ENCODE results near the gene CDK15.
"Not testable (repeated sequence)": the region's sequence is repeated elsewhere in the genome, so short reads cannot be mapped to it uniquely, and the experiment has no call there.

Gene CDK15

DNA sequence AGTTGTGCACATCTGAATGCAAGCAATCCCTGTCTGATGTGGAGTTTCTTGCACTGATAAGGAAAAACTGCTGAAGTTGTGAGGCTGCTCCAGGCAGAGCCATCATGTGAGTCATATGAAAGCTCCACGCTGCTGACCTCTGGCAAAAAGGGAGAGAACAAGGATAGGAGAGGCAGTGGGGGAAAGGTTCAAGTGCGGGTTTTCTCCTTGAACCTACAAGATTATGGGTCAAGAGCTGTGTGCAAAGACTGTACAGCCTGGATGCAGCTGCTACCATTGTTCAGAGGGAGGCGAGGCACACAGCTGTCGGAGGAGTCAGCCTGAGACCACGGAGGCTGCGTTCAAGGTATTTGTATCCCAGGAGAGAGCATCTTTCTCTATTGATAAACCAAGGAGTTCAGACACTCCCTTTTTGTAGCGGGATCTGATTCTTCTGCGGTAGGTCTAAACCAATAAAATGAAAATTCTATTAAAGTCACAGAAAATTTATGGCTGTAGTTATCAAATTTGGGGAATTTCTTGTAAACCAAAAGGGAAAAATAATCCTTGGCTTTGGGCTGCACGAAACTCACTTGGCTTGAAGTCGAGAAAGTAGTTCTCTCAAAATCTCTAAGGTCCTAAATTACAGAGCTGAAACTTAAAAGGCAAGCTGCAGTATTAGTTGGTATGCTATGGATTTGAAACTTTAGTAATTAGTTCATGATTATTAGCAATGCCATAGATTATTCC lies at the start of gene CDK15:
Gene CDK15, plus strand, starts transcription at position 96 of the 729 bp plus-strand sequence. Its CDS starts 128 bp downstream, at position 224.
- Mint-ChIP-seq H3K27me3 (ENCODE audit: low read depth) (peaks cover 28% of the 10 kb centered on the region), H3K4me1 (ENCODE audit: low read depth) (no peaks in the 10 kb centered on the region), H3K27ac (no peak within 1 kb of the TSS), H3K9me3 (no peaks in the 10 kb centered on the region), H3K4me3 (no peak within 1 kb of the TSS), H3K36me3 (ENCODE audit: low read depth) (no peaks in the 10 kb centered on the region)
- no peak for DNase-seq (ENCODE audit: low spot score)

DNA sequence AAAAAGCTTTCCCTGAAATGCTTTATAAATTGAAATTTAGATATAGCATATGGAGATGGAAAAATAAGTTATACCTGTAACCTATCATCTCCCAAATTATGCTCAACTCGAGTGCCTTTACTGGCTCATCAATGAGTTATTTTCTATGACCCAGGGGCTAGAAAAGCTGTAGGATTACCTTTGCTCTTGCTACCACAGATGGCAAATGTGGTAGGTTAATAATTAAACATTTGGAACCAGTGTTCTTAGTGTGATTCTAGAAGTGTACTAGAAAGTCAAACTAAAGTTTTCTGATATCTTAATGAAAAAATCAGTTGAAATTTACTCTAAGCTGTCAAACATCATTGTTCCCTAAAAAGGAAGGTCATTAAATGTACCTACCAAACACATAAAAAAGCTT lies 48.1 kb upstream of the CDK15 start:
- DNase-seq (ENCODE audit: low spot score), result no peak
- Mint-ChIP-seq H3K36me3 (ENCODE audit: low read depth) (peaks cover 6% of the 10 kb centered on the region), H3K9me3 (no peaks in the 10 kb centered on the region), H3K4me3 (no peak overlapping the region), H3K4me1 (ENCODE audit: low read depth) (no peaks in the 10 kb centered on the region), H3K27me3 (ENCODE audit: low read depth) (no peaks in the 10 kb centered on the region), H3K27ac (no peak overlapping the region)

DNA sequence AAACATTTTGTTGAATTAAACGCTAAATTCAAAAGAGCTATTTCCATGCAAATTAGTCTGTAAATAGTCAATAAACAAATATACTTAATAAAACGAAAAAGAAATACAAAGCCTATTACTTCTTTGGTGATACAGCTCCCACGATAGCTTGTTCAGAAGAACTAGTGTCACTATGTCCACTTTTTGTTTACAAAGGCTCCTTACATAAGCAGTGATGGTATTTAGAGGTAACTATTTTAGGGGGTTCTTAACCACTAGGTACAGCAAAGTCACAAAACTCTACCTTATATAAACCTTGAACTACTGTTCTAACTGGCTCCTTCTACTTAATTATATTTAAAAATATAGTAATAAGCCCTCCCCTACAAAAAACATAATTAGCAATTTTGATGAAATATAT lies 47.5 kb upstream of the CDK15 start:
- Mint-ChIP-seq H3K36me3 (ENCODE audit: low read depth) (peaks cover 6% of the 10 kb centered on the region), H3K4me3 (no peak overlapping the region), H3K27ac (no peak overlapping the region), H3K27me3 (ENCODE audit: low read depth) (no peaks in the 10 kb centered on the region), H3K9me3 (no peaks in the 10 kb centered on the region), H3K4me1 (ENCODE audit: low read depth) (no peaks in the 10 kb centered on the region)
- no peak for DNase-seq (ENCODE audit: low spot score)

DNA sequence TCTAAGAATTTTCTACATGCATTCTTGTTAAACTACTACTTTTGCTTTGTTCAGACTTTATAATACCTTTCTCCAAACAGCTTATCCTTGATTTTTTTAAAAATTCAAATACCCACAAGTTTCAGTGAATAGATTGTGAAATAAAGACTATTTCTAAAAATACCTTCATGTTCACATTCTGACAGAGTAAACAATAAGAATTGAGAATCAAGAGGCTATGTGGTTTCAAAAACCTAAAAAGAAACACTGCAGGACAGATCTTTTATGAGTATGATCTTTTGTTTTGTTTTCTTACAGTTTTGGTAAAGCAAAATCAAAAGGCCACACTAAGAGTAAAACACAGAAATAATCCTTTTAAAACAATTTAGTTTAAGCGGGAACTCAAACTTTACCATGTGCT lies 46.8 kb upstream of the CDK15 start:
- Mint-ChIP-seq H3K36me3 (ENCODE audit: low read depth) (peaks cover 8% of the 10 kb centered on the region), H3K4me3 (no peak overlapping the region), H3K27ac (no peak overlapping the region), H3K9me3 (no peaks in the 10 kb centered on the region), H3K27me3 (ENCODE audit: low read depth) (no peaks in the 10 kb centered on the region), H3K4me1 (ENCODE audit: low read depth) (no peaks in the 10 kb centered on the region)
- no peak for DNase-seq (ENCODE audit: low spot score)

DNA sequence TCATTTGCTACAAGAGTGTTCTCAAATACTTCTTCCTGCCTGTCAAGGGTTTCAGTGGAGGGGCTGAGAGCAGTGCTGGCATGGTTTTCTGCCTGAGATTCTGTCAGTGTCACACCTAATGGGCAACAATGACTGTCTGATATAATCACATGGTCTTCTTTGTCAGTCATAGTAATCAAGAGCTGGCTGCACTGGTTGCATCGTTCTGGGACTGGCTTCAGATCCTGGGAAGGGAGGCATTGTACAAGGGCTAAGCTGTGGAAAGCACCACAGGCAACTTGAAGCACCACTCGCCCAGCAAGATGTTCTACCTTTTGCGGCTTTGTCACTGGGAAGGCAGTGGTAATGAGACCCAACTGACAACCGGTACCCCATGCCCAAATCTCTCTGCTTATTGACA lies 45.2 kb upstream of the CDK15 start:
- H3K27ac Mint-ChIP-seq, result no peak overlapping the region
- H3K36me3 Mint-ChIP-seq (ENCODE audit: low read depth), result peaks cover 8% of the 10 kb centered on the region

DNA sequence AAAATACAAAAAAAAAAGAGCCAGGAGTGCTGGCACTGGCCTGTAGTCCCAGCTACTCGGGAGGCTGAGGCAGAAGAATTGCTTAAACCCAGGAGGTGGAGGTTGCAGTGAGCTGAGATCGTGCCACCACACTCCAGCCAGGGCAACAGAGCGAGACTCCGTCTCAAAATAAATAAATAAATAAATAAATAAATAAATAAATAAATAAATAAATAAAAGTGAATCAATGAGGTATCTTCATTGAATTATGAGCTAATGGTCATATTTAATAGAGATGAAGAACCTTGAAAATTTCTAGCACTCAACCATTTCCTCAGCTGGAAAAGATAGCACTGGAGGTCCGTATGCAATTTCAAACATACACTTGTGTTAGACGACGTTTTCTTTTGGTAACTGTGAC lies 41.9 kb upstream of the CDK15 start:
- not testable (repeated sequence) for H3K4me3 Mint-ChIP-seq; DNase-seq (ENCODE audit: low spot score); H3K27ac Mint-ChIP-seq; H3K9me3 Mint-ChIP-seq; H3K4me1 Mint-ChIP-seq (ENCODE audit: low read depth); H3K27me3 Mint-ChIP-seq (ENCODE audit: low read depth)
- H3K36me3 Mint-ChIP-seq (ENCODE audit: low read depth), result peaks cover 12% of the 10 kb centered on the region

More for the DNA sequence above, 45.2 kb upstream of the CDK15 start:
- Mint-ChIP-seq H3K27me3 (ENCODE audit: low read depth) (no peaks in the 10 kb centered on the region), H3K4me3 (no peak overlapping the region), H3K4me1 (ENCODE audit: low read depth) (no peaks in the 10 kb centered on the region), H3K9me3 (no peaks in the 10 kb centered on the region)
- no peak for DNase-seq (ENCODE audit: low spot score)

DNA sequence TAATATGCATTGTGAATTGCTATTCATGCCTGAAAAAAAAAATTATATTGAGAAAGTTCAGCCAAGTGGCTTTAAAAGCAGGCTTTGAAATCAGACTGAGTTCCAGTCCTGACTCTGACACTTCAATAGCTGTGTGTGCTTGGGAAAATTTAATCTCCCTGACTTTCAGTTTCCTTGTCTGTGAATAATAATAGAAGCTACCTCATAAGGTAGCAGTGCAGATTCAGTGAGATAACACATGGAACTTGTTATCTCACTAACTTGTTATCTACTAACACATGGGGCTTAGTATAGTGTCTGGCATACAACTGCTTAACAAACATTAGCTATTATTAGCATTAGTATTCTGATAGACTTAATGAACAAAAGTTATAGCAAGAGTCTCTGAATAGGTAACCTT lies 40.5 kb upstream of the CDK15 start:
- Mint-ChIP-seq H3K4me3 (no peak overlapping the region), H3K27ac (no peak overlapping the region), H3K9me3 (no peaks in the 10 kb centered on the region), H3K36me3 (ENCODE audit: low read depth) (peaks cover 12% of the 10 kb centered on the region), H3K4me1 (ENCODE audit: low read depth) (no peaks in the 10 kb centered on the region), H3K27me3 (ENCODE audit: low read depth) (peaks cover 2% of the 10 kb centered on the region)
- DNase-seq (ENCODE audit: low spot score), result no peak

DNA sequence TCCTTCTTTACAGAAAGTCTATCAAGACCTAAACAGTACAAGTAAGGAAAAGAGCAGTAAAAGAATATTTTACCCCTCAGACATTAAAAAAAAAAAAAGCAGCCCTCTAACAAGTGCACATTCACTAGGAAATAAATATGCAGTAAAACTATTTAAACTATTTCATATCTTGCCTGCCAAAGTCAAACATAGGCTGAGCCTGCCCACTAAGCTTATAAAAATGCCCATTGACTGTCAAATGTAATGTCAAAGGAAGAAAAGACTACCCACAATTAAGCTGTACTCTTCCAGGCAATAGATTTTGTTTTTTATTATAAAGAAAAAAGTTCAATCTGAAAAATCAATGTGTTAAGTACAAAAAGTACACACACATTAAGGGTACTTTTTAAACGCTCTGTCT lies 37.4 kb upstream of the CDK15 start:
- Mint-ChIP-seq H3K27me3 (ENCODE audit: low read depth) (peaks cover 2% of the 10 kb centered on the region), H3K27ac (no peak overlapping the region), H3K36me3 (ENCODE audit: low read depth) (peaks cover 6% of the 10 kb centered on the region), H3K9me3 (no peaks in the 10 kb centered on the region), H3K4me1 (ENCODE audit: low read depth) (peaks cover under 1% of the 10 kb centered on the region), H3K4me3 (no peak overlapping the region)
- DNase-seq (ENCODE audit: low spot score), result no peak

DNA sequence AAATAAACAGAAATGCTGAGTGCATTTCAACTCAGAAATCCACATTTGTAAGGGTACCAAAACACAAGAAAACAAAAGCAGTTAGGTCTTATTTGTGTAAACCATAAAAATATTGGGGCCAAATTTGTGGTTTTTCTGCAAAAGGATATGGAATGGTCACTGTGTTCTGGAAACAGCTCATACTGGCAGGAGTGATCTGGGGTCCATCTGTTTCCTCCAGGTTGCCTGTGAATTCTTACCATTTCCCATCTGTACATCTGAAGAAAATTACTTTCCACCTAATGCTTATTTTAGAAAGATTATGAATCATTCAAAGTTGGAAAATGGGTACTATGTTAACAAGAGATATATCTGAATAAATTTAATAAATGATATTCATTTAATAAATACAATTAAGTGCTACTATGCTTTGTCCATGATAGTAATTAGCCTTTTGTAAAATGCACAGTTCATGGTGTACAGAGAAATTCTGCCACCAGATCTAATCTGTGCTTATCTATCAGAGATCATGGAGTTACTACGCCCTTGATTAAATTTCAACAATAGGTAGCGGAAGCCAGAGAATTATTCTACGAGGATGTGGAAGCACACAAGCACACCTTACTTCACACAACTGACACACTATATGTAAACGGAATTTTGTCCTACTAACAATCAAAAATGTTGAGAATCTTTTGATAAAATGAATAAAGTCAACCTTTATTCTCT lies 36.5 kb upstream of the CDK15 start:
- Mint-ChIP-seq H3K4me1 (ENCODE audit: low read depth) (peaks cover 4% of the 10 kb centered on the region), H3K27me3 (ENCODE audit: low read depth) (peaks cover 2% of the 10 kb centered on the region), H3K36me3 (ENCODE audit: low read depth) (peaks cover 4% of the 10 kb centered on the region), H3K4me3 (no peak overlapping the region), H3K27ac (no peak overlapping the region), H3K9me3 (no peaks in the 10 kb centered on the region)
- no peak for DNase-seq (ENCODE audit: low spot score)

DNA sequence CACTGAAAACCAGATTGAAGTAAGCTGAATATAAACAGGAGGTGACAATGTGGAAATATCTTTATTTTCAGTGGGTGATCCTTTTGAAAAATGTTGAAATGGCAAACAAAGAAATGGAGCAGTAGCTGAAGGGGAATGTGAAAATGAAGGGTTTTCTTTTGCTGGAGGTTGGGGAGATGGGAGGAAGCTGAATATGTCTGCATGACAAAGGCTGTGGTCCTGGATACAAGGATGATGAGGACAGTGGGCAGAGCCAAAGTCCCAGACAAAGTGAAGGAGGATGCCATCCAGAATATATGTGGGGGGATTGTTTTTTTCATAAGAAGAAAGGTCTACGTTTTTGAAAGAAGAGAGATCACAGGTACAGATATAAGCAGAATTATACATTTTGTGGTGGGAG lies 32.3 kb upstream of the CDK15 start:
- no peaks in the 10 kb centered on the region for H3K9me3 Mint-ChIP-seq
- no peak overlapping the region for H3K27ac Mint-ChIP-seq
- H3K36me3 Mint-ChIP-seq (ENCODE audit: low read depth), result no peaks in the 10 kb centered on the region

DNA sequence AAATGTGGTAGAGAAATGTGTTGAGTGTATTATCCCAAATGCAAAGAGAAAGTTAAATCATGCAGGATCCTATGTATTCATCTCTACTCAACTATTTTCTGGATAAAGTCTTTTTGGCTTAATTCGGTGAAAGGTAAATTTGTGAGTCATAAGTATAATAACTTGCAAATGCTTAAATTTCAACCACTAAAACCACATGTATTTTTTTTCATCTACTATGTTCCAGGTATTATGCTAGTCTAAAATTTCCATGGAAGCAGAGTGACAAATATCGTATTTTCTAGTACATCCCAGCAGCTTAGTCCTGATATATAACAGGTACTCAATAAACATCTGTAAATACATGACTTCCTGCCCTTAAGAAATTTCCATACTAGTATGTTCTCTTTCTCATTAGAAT lies 31.8 kb upstream of the CDK15 start:
- Mint-ChIP-seq H3K4me1 (ENCODE audit: low read depth) (peaks cover 5% of the 10 kb centered on the region), H3K36me3 (ENCODE audit: low read depth) (no peaks in the 10 kb centered on the region)

More for the DNA sequence above, 32.3 kb upstream of the CDK15 start:
- no peak for DNase-seq (ENCODE audit: low spot score)
- Mint-ChIP-seq H3K4me1 (ENCODE audit: low read depth) (peaks cover 5% of the 10 kb centered on the region), H3K4me3 (no peak overlapping the region), H3K27me3 (ENCODE audit: low read depth) (peaks cover 2% of the 10 kb centered on the region)

DNA sequence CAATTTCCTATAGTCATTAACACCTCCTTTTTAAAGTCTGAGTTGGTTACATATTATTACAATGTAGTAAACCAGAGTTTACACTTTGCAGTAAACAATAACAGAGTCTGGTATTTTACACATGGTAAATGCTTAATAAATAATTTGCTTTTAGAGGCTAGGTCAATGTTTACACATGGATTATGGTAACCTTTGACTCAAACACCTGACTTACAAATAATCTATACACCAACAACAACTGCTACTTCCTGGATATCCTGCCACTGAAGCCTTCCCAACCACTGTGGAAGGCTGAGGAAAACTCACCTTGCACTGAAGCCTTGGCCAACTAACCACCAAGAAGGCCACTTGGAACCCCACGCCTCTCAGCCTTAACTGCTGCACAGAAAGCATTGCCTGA lies 31.0 kb upstream of the CDK15 start:
- no peaks in the 10 kb centered on the region for H3K36me3 Mint-ChIP-seq (ENCODE audit: low read depth)
- no peaks in the 10 kb centered on the region for H3K9me3 Mint-ChIP-seq
- H3K27me3 Mint-ChIP-seq (ENCODE audit: low read depth), result peaks cover 2% of the 10 kb centered on the region
- no peak overlapping the region for H3K27ac Mint-ChIP-seq
- DNase-seq (ENCODE audit: low spot score), result no peak
- peaks cover 9% of the 10 kb centered on the region for H3K4me1 Mint-ChIP-seq (ENCODE audit: low read depth)
- no peak overlapping the region for H3K4me3 Mint-ChIP-seq

More for the DNA sequence above, 31.8 kb upstream of the CDK15 start:
- no peak for DNase-seq (ENCODE audit: low spot score)
- H3K27me3 Mint-ChIP-seq (ENCODE audit: low read depth), result peaks cover 2% of the 10 kb centered on the region
- H3K27ac Mint-ChIP-seq, result no peak overlapping the region
- no peak overlapping the region for H3K4me3 Mint-ChIP-seq
- no peaks in the 10 kb centered on the region for H3K9me3 Mint-ChIP-seq

DNA sequence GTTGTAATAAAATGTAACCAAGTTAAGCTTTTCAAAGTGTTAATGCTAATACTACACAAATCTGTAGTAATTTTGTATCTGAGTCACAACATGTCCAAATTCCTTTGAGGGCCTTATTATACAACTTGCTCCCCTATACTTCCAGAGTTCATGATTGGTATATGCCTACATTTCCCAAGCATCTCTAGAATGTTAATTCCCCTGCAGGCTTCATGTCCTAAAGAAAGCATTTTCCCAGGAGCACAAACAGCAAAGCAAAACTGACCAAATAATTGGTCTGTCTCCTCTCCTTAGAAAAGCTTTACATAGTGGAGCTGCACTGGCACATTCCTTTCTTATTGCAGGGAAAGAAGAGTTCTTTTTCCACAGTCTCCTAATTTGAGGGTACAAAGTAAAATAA lies 29.3 kb upstream of the CDK15 start:
- Mint-ChIP-seq H3K27ac (no peak overlapping the region), H3K36me3 (ENCODE audit: low read depth) (no peaks in the 10 kb centered on the region), H3K4me3 (no peak overlapping the region), H3K9me3 (no peaks in the 10 kb centered on the region), H3K4me1 (ENCODE audit: low read depth) (peaks cover 15% of the 10 kb centered on the region), H3K27me3 (ENCODE audit: low read depth) (no peaks in the 10 kb centered on the region)
- no peak for DNase-seq (ENCODE audit: low spot score)

DNA sequence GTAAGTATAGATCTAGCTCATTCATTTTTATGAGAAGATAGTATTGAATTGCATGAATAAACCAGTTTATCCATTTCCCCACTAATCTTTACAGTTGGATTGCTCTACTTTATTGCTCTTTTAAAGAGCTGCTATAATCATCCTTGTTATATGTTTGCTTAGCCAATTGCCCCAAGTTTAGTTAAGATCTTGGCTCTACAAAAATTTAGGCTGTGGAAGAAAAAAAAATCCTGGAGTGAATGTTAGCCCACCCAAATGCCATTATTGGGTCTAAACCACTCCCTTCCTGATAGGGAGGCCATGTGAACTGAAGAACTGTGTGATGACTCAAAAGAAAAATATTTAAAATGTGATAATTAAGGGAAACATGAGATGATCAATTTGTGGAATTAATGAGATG lies 28.5 kb upstream of the CDK15 start:
- DNase-seq (ENCODE audit: low spot score), result no peak
- H3K9me3 Mint-ChIP-seq, result no peaks in the 10 kb centered on the region
- no peak overlapping the region for H3K4me3 Mint-ChIP-seq
- H3K27me3 Mint-ChIP-seq (ENCODE audit: low read depth), result peaks cover 4% of the 10 kb centered on the region
- no peaks in the 10 kb centered on the region for H3K36me3 Mint-ChIP-seq (ENCODE audit: low read depth)
- H3K27ac Mint-ChIP-seq, result no peak overlapping the region
- H3K4me1 Mint-ChIP-seq (ENCODE audit: low read depth), result peaks cover 15% of the 10 kb centered on the region

Data from T-helper 2 cell treated with Interferon-gamma antibody and Interleukin-4, amounts not matched to agents 5 μg/mL and 100 μg/mL, for 36 hours (primary cell).